Tibial nerve (tissue), 4 donors: Measurements from ENCODE around the gene SNX8. TPM values are rescaled to one million over a fixed set of nuclear protein-coding genes. Genes with fewer than 3 reads are reported as not detected.
"Not testable (repeated sequence)": the region's sequence is repeated elsewhere in the genome, so short reads cannot be mapped to it uniquely, and the experiment has no call there.

Experiments
- DNase-seq, 2 donors: peaks; one replicate each; pipeline ENCODE4 v3.0.0-alpha.2; 2019; ENCODE audit warnings: low spot score in 2 of 2
- H3K27ac ChIP-seq, 4 donors: fragments of 200-600 bp; sonication (generic) in 3 of 4; one replicate each; pipeline ENCODE4 v1.5.1; 2017 to 2019; ENCODE audit warnings: mild to moderate bottlenecking in 1 of 4
- H3K27me3 ChIP-seq, 2 donors: fragments of 200-600 bp; sonication (generic) in 1 of 2; one replicate each; pipeline versions ENCODE4 v1.5.1 to v1.6.0; 2017 to 2019
- H3K36me3 ChIP-seq, 3 donors: fragments of 200-600 bp; sonication (generic); one replicate each; pipeline ENCODE4 v1.5.1; 2018 to 2019
- H3K4me1 ChIP-seq, 4 donors: fragments of 200-600 bp; sonication (generic) in 3 of 4; one replicate each; pipeline ENCODE4 v1.5.1; 2017 to 2019
- H3K4me3 ChIP-seq, 4 donors: fragments of 200-600 bp; sonication (generic) in 3 of 4; one replicate each; pipeline ENCODE4 v1.5.1; 2017 to 2019; ENCODE audit warnings: mild to moderate bottlenecking in 1 of 4, moderate library complexity in 1 of 4
- H3K9me3 ChIP-seq, 4 donors: fragments of 200-600 bp; sonication (generic) in 3 of 4; one replicate each; pipeline ENCODE4 v1.5.1; 2017 to 2019
- CTCF ChIP-seq, 5 experiments: fragments of 200-600 bp in 3 of 5; fragments of 450-650 bp in 2 of 5; sonication (generic) in 3 of 5; IDR thresholded peaks; one replicate each; pipeline ENCODE4 v1.5.1; 2016 to 2019; ENCODE audit warnings: antibody characterized with exemption in 5 of 5, mild to moderate bottlenecking in 3 of 5, moderate library complexity in 2 of 5
- EP300 ChIP-seq, 2 donors: sonication (generic); formaldehyde crosslinking; IDR thresholded peaks; one replicate each; pipeline ENCODE4 v1.6.1; 2017; ENCODE audit warnings: antibody characterized with exemption in 2 of 2, mild to moderate bottlenecking in 1 of 2
- POLR2A ChIP-seq, 2 donors: fragments of 450-650 bp; IDR thresholded peaks; one replicate each; pipeline ENCODE4 v1.6.1; 2017; ENCODE audit warnings: antibody characterized with exemption in 2 of 2, mild to moderate bottlenecking in 2 of 2, moderate library complexity in 2 of 2
- WGBS, 2 donors: methylation state at CpG; one replicate each; pipeline ENCODE4 v1.1.5; 2018; 5-methylcytosine and 5-hydroxymethylcytosine counted together
- total RNA-seq, 4 donors: library from RNA; depleted of rRNA; stranded (reverse); fragments of >200 nt; gene quantifications; one replicate each; pipeline ENCODE4 v1.1.0, GENCODE V29; 2016

Gene SNX8
- total RNA-seq, 4 donors from 2014 or later: 8.6 to 39.6 (median 18.9) TPM

GRCh38 chr7:2354186-2354938, 40.1 kb upstream of the SNX8 start, which contains the start of gene EIF3B:
Gene EIF3B, plus strand, starts transcription at chr7:2354827. Its CDS starts 95 bp downstream, at chr7:2354922.
- no peaks in the 10 kb centered on the region for H3K36me3 ChIP-seq
- DNase-seq: peak; percentile 84 to 91
- 0% methylated on average over 23 to 27 of the region's 55 CpGs for WGBS, 2 donors
- H3K27ac ChIP-seq: peak within 1 kb of the TSS; percentile 98 to 100 (median 98)
- TF ChIP-seq CTCF (IDR thresholded peaks at IDR 0.05): peak in 2 of 5 experiments; percentile 45 to 69
- TF ChIP-seq EP300 (IDR thresholded peaks at IDR 0.05): peak in 1 of 2 donors; percentile 90
- TF ChIP-seq POLR2A (IDR thresholded peaks at IDR 0.05): peak in 1 of 2 donors; percentile 16
- H3K9me3 ChIP-seq: no peaks in the 10 kb centered on the region
- H3K4me3 ChIP-seq: peak within 1 kb of the TSS; percentile 96 to 99 (median 96)
- peaks cover 0 to 52% (median 30%) of the 10 kb centered on the region in 4 donors for H3K4me1 ChIP-seq
- H3K27me3 ChIP-seq: no peaks in the 10 kb centered on the region

DNA sequence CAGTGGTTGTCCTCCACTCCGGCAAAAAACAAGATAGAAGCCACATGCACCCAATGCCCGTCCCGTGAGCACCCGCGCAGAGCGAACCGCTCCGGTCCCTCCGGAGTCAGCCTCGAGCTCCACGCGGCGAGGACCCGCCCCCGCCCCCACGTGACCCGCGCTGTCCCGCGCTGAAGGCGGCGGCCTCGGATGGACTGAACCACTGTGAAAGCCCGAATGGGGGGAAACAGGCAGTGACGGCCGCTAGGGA, 39.6 kb upstream of the SNX8 start:
- H3K4me1 ChIP-seq: peaks cover 0 to 47% (median 30%) of the 10 kb centered on the region in 4 donors
- peak in 1 of 2 donors; percentile 56 for TF ChIP-seq EP300 (IDR thresholded peaks at IDR 0.05)
- TF ChIP-seq POLR2A (IDR thresholded peaks at IDR 0.05): peak in 1 of 2 donors; percentile 29
- TF ChIP-seq CTCF (IDR thresholded peaks at IDR 0.05): no peak
- peak in 1 of 2 donors; percentile 85 for DNase-seq
- peak overlapping the region; percentile 98 to 100 (median 98) for H3K27ac ChIP-seq
- no peaks in the 10 kb centered on the region for H3K36me3 ChIP-seq
- WGBS, 2 donors: 0 to 1% methylated on average over 15 to 26 of the region's 26 CpGs
- H3K4me3 ChIP-seq: peak overlapping the region; percentile 36 to 99 (median 96)
- no peaks in the 10 kb centered on the region for H3K9me3 ChIP-seq
- no peaks in the 10 kb centered on the region for H3K27me3 ChIP-seq

GRCh38 chr7:2353113-2353935, 39.1 kb upstream of the SNX8 start:
- 58 to 69% methylated on average over 22 of the region's 22 CpGs for WGBS, 2 donors
- no peak for TF ChIP-seq EP300 (IDR thresholded peaks at IDR 0.05)
- TF ChIP-seq POLR2A (IDR thresholded peaks at IDR 0.05): no peak
- no peak for TF ChIP-seq CTCF (IDR thresholded peaks at IDR 0.05)
- Histone ChIP-seq H3K4me1 (peaks cover 0 to 41% (median 28%) of the 10 kb centered on the region in 4 donors), H3K27me3 (no peaks in the 10 kb centered on the region), H3K36me3 (no peaks in the 10 kb centered on the region), H3K4me3 (peak overlapping the region; percentile 36 to 99 (median 96)), H3K9me3 (no peaks in the 10 kb centered on the region), H3K27ac (peak overlapping the region; percentile 98 to 100 (median 98))
- no peak for DNase-seq

GRCh38 chr7:2350861-2351260, 36.6 kb upstream of the SNX8 start:
- TF ChIP-seq EP300 (IDR thresholded peaks at IDR 0.05) (no peak), POLR2A (IDR thresholded peaks at IDR 0.05) (no peak), CTCF (IDR thresholded peaks at IDR 0.05) (no peak)
- Histone ChIP-seq H3K4me1 (peaks cover 0 to 23% (median 7%) of the 10 kb centered on the region in 4 donors), H3K27ac (no peak overlapping the region), H3K27me3 (no peaks in the 10 kb centered on the region), H3K4me3 (no peak overlapping the region), H3K36me3 (no peaks in the 10 kb centered on the region), H3K9me3 (no peaks in the 10 kb centered on the region)
- 89% methylated on average over 12 of the region's 12 CpGs for WGBS, 2 donors
- DNase-seq: no peak

DNA sequence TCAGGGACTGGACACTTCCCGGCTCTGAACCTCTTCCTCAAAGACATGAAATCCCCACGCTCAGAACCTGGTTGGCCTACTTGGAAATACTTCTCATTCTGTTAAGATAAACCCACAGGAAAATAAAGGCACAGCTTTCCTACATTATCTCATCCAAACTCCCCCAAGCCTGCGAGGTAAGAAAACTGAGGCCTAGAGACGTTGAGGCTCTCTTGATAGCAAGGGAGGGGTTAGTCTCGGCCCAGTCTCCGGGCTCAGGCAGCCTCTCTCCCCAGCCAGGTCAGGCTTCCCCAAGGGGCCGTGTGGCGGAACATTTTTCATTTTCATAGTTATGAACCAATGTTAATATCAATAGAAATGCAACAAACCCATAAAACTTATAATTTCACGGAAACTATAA, 35.8 kb upstream of the SNX8 start:
- no peak for DNase-seq
- Histone ChIP-seq H3K27me3 (no peaks in the 10 kb centered on the region), H3K36me3 (no peaks in the 10 kb centered on the region), H3K4me1 (peaks cover 0 to 17% (median 5%) of the 10 kb centered on the region in 4 donors), H3K9me3 (no peaks in the 10 kb centered on the region), H3K27ac (no peak overlapping the region), H3K4me3 (no peak overlapping the region)
- 78 to 86% methylated on average over 9 of the region's 9 CpGs for WGBS, 2 donors
- TF ChIP-seq CTCF (IDR thresholded peaks at IDR 0.05): no peak
- no peak for TF ChIP-seq POLR2A (IDR thresholded peaks at IDR 0.05)
- TF ChIP-seq EP300 (IDR thresholded peaks at IDR 0.05): no peak

DNA sequence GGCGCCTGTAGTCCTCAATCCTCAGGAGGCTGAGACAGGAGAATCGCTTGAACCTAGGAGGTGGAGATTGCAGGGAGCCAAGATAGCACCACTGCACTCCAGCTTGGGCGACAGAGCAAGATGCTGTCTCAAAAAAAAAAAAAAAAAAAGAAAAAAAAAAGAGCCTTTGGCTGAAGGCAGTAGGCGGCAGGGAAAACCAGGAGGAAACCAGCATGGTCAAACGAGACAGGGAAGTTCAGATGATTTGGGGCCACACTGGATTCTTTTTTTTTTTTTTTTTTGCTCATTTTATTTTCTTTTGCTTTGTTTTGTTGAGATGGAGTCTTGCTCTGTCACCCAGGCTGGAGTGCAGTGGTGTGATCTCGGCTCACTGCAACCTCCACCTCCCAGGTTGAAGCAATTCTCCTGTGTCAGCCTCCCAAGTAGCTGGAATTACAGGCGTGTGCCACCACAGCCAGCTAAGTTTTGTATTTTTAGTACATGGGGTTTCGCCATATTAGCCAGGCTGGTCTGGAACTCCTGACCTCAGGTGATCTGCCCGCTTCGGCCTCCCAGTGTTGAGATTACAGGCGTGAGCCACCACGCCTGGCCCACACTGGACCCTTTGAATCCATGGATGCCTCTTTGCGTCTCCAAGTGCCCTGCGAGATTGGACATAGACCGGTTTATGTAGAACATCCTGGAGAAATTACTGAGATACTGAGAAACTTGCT, 33.3 kb upstream of the SNX8 start:
- H3K27ac ChIP-seq: peak overlapping the region in 1 of 4 donors; percentile 50
- H3K4me3 ChIP-seq, H3K4me1 ChIP-seq, DNase-seq, H3K27me3 ChIP-seq, H3K36me3 ChIP-seq, H3K9me3 ChIP-seq: not testable (repeated sequence)
- 75 to 86% methylated on average over 15 of the region's 15 CpGs for WGBS, 2 donors
